HEK293 (cell line): ENCODE measurements around the gene EMD.

Experiments used
- IKZF3 ChIP-seq: fragments of 450-650 bp; IDR thresholded peaks from 2 replicates; pipeline ENCODE4 v1.5.0; 2018; ENCODE audit warnings: missing biosample characterization, mild to moderate bottlenecking, missing genetic modification characterization, moderate library complexity
- TRIM28 ChIP-seq: IDR thresholded peaks from 2 replicates; pipeline ENCODE4 v1.6.1; 2011; ENCODE audit warnings: low read length, control low read depth, borderline replicate concordance
- WT1 ChIP-seq: fragments of 450-650 bp; formaldehyde crosslinking; IDR thresholded peaks from 2 replicates; pipeline ENCODE4 v1.5.1; 2016; ENCODE audit warnings: missing biosample characterization, missing genetic modification characterization
- YY1 ChIP-seq: fragments of 450-650 bp; formaldehyde crosslinking; IDR thresholded peaks from 2 replicates; pipeline ENCODE4 v1.5.1; 2018; ENCODE audit warnings: missing biosample characterization, missing genetic modification characterization
- ZBTB7A ChIP-seq: fragments of 450-650 bp; formaldehyde crosslinking; IDR thresholded peaks from 2 replicates; pipeline ENCODE4 v1.5.1; 2016; ENCODE audit warnings: low read depth, missing biosample characterization, missing genetic modification characterization
- ZFP37 ChIP-seq: fragments of 450-650 bp; formaldehyde crosslinking; IDR thresholded peaks from 2 replicates; pipeline ENCODE4 v1.5.1; 2016; ENCODE audit warnings: missing biosample characterization, missing genetic modification characterization
- ZFP41 ChIP-seq: fragments of 450-650 bp; formaldehyde crosslinking; IDR thresholded peaks from 2 replicates; pipeline ENCODE4 v1.5.1; 2016; ENCODE audit warnings: missing biosample characterization, missing genetic modification characterization, borderline replicate concordance
- ZFP69B ChIP-seq: fragments of 450-650 bp; formaldehyde crosslinking; IDR thresholded peaks from 2 replicates; pipeline ENCODE4 v1.5.1; 2016; ENCODE audit warnings: missing biosample characterization, missing genetic modification characterization
- ZIC2 ChIP-seq: fragments of 450-650 bp; formaldehyde crosslinking; IDR thresholded peaks from 2 replicates; pipeline ENCODE4 v1.5.1; 2016; ENCODE audit warnings: missing biosample characterization, missing genetic modification characterization
- ZNF10 ChIP-seq: fragments of 450-650 bp; formaldehyde crosslinking; IDR thresholded peaks from 2 replicates; pipeline ENCODE4 v1.5.1; 2017; ENCODE audit warnings: missing biosample characterization, missing genetic modification characterization
- ZNF121 ChIP-seq: fragments of 450-650 bp; formaldehyde crosslinking; IDR thresholded peaks from 2 replicates; pipeline ENCODE4 v1.5.1; 2016; ENCODE audit warnings: missing biosample characterization, missing genetic modification characterization
- ZNF138 ChIP-seq: fragments of 450-650 bp; formaldehyde crosslinking; IDR thresholded peaks from 2 replicates; pipeline ENCODE4 v1.5.1; 2016; ENCODE audit warnings: missing biosample characterization, missing genetic modification characterization, borderline replicate concordance
- ZNF146 ChIP-seq: fragments of 450-650 bp; formaldehyde crosslinking; IDR thresholded peaks from 2 replicates; pipeline ENCODE4 v1.5.1; 2016; ENCODE audit warnings: missing biosample characterization, missing genetic modification characterization
- ZNF19 ChIP-seq: fragments of 450-650 bp; formaldehyde crosslinking; IDR thresholded peaks from 2 replicates; pipeline ENCODE4; 2016; ENCODE audit warnings: missing biosample characterization, missing genetic modification characterization, low read depth
- ZNF23 ChIP-seq: fragments of 450-650 bp; formaldehyde crosslinking; IDR thresholded peaks from 2 replicates; pipeline ENCODE4 v1.5.1; 2016; ENCODE audit warnings: missing biosample characterization, missing genetic modification characterization, borderline replicate concordance
- ZNF239 ChIP-seq: fragments of 450-650 bp; formaldehyde crosslinking; IDR thresholded peaks from 2 replicates; pipeline ENCODE4 v1.5.1; 2016; ENCODE audit warnings: missing biosample characterization, missing genetic modification characterization
- ZNF274 ChIP-seq, 2 experiments: fragments of 200-500 bp in 1 of 2; fragments of 450-650 bp in 1 of 2; sonication (Bioruptor generic) in 1 of 2; formaldehyde crosslinking in 1 of 2; IDR thresholded peaks; 2 replicates each; pipeline versions ENCODE4 v1.5.1 to v1.6.1; 2014 to 2016; ENCODE audit warnings: borderline replicate concordance in 1 of 2, inconsistent platforms in 1 of 2, low read length in 1 of 2, missing biosample characterization in 1 of 2, missing genetic modification characterization in 1 of 2
- ZNF366 ChIP-seq: fragments of 450-650 bp; formaldehyde crosslinking; conservative IDR thresholded peaks from 2 replicates; pipeline ENCODE4 v1.5.1; 2016; ENCODE audit warnings: missing biosample characterization, missing genetic modification characterization
- ZNF473 ChIP-seq: fragments of 450-650 bp; formaldehyde crosslinking; IDR thresholded peaks from 2 replicates; pipeline ENCODE4 v1.5.1; 2017; ENCODE audit warnings: missing biosample characterization, missing genetic modification characterization
- ZNF501 ChIP-seq: fragments of 450-650 bp; formaldehyde crosslinking; IDR thresholded peaks from 2 replicates; pipeline ENCODE4 v1.5.1; 2016; ENCODE audit warnings: missing biosample characterization, missing genetic modification characterization
- ZNF544 ChIP-seq: fragments of 450-650 bp; formaldehyde crosslinking; IDR thresholded peaks from 2 replicates; pipeline ENCODE4 v1.5.0; 2017; ENCODE audit warnings: missing biosample characterization, missing genetic modification characterization
- ZNF658 ChIP-seq: fragments of 450-650 bp; formaldehyde crosslinking; IDR thresholded peaks from 2 replicates; pipeline ENCODE4; 2016; ENCODE audit warnings: missing biosample characterization, missing genetic modification characterization
- ZNF677 ChIP-seq: fragments of 450-650 bp; IDR thresholded peaks from 2 replicates; pipeline ENCODE4 v1.5.0; 2018; ENCODE audit warnings: missing biosample characterization, mild to moderate bottlenecking, missing genetic modification characterization, moderate library complexity
- TF ChIP-seq, protein P1 (sequence below): IDR thresholded peaks from 2 replicates; pipeline ENCODE4 v1.6.1; 2011; ENCODE audit warnings: mild to moderate bottlenecking, low read depth, low read length, borderline replicate concordance
- TF ChIP-seq, protein P2 (sequence below): fragments of 450-650 bp; formaldehyde crosslinking; IDR thresholded peaks from 2 replicates; pipeline ENCODE4 v1.5.1; 2016; ENCODE audit warnings: missing biosample characterization, missing genetic modification characterization, low read depth
- TF ChIP-seq, protein P3 (sequence below): fragments of 450-650 bp; IDR thresholded peaks from 2 replicates; pipeline ENCODE4 v1.5.1; 2018; ENCODE audit warnings: missing biosample characterization, missing genetic modification characterization
- TF ChIP-seq, protein P4 (sequence below): fragments of 450-650 bp; formaldehyde crosslinking; IDR thresholded peaks from 2 replicates; pipeline ENCODE4 v1.5.1; 2016; ENCODE audit warnings: missing biosample characterization, missing genetic modification characterization
- TF ChIP-seq, protein P5 (sequence below): fragments of 450-650 bp; formaldehyde crosslinking; IDR thresholded peaks from 2 replicates; pipeline ENCODE4 v1.5.1; 2016; ENCODE audit warnings: missing biosample characterization, missing genetic modification characterization

Gene EMD

DNA sequence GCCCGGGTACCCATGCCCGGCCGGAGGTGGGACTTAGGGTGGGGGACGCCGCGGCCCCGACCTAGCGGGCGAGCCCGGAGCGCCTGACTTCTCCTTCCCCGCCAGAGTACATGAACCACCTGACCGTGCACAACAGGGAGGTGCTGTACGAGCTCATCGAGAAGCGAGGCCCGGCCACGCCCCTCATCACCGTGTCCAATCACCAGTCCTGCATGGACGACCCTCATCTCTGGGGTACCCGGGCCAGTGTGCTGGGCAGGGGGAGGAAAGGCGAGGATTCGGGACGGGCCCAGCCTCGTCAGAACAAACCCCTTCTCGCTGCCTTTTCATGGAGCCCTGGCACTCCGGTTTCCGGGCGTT is 32.9 kb downstream of the EMD start (continued):
- no peak; the same call in 1 of the 2 replicates for TF ChIP-seq ZFP69B (tag by site-specific recombination)
- no peak for TF ChIP-seq ZNF366
- no peak for TF ChIP-seq ZNF544 (tag by site-specific recombination)
- no peak for TF ChIP-seq TRIM28
- TF ChIP-seq, protein P1, sequence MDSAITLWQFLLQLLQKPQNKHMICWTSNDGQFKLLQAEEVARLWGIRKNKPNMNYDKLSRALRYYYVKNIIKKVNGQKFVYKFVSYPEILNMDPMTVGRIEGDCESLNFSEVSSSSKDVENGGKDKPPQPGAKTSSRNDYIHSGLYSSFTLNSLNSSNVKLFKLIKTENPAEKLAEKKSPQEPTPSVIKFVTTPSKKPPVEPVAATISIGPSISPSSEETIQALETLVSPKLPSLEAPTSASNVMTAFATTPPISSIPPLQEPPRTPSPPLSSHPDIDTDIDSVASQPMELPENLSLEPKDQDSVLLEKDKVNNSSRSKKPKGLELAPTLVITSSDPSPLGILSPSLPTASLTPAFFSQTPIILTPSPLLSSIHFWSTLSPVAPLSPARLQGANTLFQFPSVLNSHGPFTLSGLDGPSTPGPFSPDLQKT: no peak
- TF ChIP-seq IKZF3 (tag by site-specific recombination): no peak
- TF ChIP-seq ZIC2 (tag by site-specific recombination): peak; percentile 42; the same call in 1 of the 2 replicates
- TF ChIP-seq ZNF473: no peak
- TF ChIP-seq, protein P2, sequence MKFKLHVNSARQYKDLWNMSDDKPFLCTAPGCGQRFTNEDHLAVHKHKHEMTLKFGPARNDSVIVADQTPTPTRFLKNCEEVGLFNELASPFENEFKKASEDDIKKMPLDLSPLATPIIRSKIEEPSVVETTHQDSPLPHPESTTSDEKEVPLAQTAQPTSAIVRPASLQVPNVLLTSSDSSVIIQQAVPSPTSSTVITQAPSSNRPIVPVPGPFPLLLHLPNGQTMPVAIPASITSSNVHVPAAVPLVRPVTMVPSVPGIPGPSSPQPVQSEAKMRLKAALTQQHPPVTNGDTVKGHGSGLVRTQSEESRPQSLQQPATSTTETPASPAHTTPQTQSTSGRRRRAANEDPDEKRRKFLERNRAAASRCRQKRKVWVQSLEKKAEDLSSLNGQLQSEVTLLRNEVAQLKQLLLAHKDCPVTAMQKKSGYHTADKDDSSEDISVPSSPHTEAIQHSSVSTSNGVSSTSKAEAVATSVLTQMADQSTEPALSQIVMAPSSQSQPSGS: no peak
- no peak for TF ChIP-seq ZNF658 (tag by site-specific recombination)
- TF ChIP-seq ZNF138 (tag by site-specific recombination): no peak
- no peak for TF ChIP-seq ZNF121
- TF ChIP-seq, protein P3, sequence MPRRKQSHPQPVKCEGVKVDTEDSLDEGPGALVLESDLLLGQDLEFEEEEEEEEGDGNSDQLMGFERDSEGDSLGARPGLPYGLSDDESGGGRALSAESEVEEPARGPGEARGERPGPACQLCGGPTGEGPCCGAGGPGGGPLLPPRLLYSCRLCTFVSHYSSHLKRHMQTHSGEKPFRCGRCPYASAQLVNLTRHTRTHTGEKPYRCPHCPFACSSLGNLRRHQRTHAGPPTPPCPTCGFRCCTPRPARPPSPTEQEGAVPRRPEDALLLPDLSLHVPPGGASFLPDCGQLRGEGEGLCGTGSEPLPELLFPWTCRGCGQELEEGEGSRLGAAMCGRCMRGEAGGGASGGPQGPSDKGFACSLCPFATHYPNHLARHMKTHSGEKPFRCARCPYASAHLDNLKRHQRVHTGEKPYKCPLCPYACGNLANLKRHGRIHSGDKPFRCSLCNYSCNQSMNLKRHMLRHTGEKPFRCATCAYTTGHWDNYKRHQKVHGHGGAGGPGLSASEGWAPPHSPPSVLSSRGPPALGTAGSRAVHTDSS (tag by site-specific recombination): no peak
- TF ChIP-seq ZBTB7A: no peak
- TF ChIP-seq ZNF274 (IDR thresholded peaks at IDR 0.05; ENCODE audit: low read length): no peak
- TF ChIP-seq ZNF274 (tag by site-specific recombination; IDR thresholded peaks at IDR 0.05; ENCODE audit: borderline replicate concordance): no peak
- TF ChIP-seq WT1 (tag by site-specific recombination): no peak
- no peak for TF ChIP-seq ZNF23 (tag by site-specific recombination)
- TF ChIP-seq ZFP41 (tag by site-specific recombination): no peak
- no peak for TF ChIP-seq ZNF677
- no peak for TF ChIP-seq ZNF146
- no peak for TF ChIP-seq ZNF19
- no peak for TF ChIP-seq ZNF239 (tag by site-specific recombination)
- TF ChIP-seq YY1 (tag by site-specific recombination): no peak
- TF ChIP-seq, protein P4, sequence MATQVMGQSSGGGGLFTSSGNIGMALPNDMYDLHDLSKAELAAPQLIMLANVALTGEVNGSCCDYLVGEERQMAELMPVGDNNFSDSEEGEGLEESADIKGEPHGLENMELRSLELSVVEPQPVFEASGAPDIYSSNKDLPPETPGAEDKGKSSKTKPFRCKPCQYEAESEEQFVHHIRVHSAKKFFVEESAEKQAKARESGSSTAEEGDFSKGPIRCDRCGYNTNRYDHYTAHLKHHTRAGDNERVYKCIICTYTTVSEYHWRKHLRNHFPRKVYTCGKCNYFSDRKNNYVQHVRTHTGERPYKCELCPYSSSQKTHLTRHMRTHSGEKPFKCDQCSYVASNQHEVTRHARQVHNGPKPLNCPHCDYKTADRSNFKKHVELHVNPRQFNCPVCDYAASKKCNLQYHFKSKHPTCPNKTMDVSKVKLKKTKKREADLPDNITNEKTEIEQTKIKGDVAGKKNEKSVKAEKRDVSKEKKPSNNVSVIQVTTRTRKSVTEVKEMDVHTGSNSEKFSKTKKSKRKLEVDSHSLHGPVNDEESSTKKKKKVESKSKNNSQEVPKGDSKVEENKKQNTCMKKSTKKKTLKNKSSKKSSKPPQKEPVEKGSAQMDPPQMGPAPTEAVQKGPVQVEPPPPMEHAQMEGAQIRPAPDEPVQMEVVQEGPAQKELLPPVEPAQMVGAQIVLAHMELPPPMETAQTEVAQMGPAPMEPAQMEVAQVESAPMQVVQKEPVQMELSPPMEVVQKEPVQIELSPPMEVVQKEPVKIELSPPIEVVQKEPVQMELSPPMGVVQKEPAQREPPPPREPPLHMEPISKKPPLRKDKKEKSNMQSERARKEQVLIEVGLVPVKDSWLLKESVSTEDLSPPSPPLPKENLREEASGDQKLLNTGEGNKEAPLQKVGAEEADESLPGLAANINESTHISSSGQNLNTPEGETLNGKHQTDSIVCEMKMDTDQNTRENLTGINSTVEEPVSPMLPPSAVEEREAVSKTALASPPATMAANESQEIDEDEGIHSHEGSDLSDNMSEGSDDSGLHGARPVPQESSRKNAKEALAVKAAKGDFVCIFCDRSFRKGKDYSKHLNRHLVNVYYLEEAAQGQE (tag by site-specific recombination): no peak
- TF ChIP-seq, protein P5, sequence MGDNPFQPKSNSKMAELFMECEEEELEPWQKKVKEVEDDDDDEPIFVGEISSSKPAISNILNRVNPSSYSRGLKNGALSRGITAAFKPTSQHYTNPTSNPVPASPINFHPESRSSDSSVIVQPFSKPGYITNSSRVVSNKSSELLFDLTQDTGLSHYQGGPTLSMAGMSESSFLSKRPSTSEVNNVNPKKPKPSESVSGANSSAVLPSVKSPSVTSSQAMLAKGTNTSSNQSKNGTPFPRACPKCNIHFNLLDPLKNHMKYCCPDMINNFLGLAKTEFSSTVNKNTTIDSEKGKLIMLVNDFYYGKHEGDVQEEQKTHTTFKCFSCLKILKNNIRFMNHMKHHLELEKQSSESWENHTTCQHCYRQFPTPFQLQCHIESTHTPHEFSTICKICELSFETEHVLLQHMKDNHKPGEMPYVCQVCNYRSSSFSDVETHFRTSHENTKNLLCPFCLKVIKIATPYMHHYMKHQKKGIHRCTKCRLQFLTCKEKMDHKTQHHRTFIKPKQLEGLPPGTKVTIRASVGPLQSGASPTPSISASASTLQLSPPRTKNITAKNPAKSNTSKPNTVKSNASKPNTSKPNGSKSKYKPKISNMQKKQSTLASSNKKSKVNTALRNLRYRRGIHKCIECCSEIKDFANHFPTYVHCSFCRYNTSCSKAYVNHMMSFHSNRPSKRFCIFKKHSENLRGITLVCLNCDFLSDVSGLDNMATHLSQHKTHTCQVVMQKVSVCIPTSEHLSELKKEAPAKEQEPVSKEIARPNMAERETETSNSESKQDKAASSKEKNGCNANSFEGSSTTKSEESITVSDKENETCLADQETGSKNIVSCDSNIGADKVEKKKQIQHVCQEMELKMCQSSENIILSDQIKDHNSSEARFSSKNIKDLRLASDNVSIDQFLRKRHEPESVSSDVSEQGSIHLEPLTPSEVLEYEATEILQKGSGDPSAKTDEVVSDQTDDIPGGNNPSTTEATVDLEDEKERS (tag by site-specific recombination): no peak
- no peak for TF ChIP-seq ZNF10 (tag by site-specific recombination)
- TF ChIP-seq ZNF501 (tag by site-specific recombination): peak; percentile 35; the same call in 1 of the 2 replicates
- TF ChIP-seq ZFP37 (tag by site-specific recombination): no peak
